Iris pigment epithelial cell (primary cell): ENCODE measurements around the gene ZNF438.
"Not testable (repeated sequence)": the region's sequence is repeated elsewhere in the genome, so short reads cannot be mapped to it uniquely, and the experiment has no call there.

Experiments
- DNase-seq: peaks from one replicate; pipeline ENCODE4 v3.0.0-alpha.2; 2011; ENCODE audit warnings: low read depth

ZNF438 gene, protein sequence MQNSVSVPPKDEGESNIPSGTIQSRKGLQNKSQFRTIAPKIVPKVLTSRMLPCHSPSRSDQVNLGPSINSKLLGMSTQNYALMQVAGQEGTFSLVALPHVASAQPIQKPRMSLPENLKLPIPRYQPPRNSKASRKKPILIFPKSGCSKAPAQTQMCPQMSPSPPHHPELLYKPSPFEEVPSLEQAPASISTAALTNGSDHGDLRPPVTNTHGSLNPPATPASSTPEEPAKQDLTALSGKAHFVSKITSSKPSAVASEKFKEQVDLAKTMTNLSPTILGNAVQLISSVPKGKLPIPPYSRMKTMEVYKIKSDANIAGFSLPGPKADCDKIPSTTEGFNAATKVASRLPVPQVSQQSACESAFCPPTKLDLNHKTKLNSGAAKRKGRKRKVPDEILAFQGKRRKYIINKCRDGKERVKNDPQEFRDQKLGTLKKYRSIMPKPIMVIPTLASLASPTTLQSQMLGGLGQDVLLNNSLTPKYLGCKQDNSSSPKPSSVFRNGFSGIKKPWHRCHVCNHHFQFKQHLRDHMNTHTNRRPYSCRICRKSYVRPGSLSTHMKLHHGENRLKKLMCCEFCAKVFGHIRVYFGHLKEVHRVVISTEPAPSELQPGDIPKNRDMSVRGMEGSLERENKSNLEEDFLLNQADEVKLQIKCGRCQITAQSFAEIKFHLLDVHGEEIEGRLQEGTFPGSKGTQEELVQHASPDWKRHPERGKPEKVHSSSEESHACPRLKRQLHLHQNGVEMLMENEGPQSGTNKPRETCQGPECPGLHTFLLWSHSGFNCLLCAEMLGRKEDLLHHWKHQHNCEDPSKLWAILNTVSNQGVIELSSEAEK

DNA sequence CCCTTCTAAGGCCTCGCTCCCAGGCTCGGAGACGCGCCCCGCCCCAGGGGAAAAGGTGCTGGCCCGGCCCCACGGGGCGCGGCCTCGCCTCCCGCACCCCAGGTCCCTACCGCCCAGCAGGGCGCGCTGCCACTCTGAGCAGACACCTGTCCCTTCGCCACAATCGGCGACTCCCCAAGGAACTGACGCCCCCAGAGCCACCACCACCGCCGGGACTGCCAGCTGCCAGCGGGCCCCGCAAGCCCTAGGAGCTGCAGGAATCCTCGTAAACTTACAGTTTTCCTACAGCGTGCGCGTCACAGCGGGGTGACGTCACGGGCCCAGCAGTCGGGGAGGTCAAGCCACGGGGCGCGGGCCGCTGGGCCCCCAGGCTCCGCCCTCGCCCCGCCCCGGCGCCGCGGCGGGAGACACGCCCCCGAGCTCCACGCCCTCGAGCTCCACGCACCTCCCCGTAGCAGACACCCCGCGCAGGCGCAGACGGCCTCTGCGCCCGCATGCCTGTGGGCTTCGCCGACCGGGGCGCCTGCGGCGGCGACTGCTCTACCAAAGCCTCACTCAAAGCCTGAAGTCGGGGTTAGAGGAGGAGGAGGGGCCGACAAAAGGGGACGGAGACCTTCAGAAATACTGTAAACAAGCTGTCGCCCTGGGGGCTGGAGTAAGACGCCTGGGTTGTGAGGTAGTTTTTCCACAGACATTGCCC lies at the start of gene ZNF438:
TSS of gene ZNF438 (minus strand) at position 308 of the 700 bp plus-strand sequence. CDS start 154,831 bp downstream, outside the sequence.
- DNase-seq = peak; percentile 94

DNA sequence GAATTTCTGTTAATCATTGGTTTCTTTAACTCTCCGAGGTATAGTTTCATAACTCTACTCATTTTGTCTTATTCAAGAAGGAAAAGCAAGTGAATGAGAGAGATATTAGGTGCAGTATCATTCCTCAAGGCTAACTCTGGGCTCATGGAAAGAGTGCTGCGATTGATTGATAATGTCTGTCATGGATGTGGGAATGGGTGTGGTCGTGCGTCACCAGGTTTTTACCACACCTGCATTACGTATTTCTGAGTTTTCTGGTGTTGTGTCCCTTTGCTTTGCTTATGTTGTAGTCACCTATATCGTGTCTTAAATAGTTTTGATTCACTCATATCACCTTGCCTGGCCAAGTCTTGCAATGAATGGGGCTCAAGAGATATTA lies 44.9 kb upstream of the ZNF438 start:
- no peak for DNase-seq

DNA sequence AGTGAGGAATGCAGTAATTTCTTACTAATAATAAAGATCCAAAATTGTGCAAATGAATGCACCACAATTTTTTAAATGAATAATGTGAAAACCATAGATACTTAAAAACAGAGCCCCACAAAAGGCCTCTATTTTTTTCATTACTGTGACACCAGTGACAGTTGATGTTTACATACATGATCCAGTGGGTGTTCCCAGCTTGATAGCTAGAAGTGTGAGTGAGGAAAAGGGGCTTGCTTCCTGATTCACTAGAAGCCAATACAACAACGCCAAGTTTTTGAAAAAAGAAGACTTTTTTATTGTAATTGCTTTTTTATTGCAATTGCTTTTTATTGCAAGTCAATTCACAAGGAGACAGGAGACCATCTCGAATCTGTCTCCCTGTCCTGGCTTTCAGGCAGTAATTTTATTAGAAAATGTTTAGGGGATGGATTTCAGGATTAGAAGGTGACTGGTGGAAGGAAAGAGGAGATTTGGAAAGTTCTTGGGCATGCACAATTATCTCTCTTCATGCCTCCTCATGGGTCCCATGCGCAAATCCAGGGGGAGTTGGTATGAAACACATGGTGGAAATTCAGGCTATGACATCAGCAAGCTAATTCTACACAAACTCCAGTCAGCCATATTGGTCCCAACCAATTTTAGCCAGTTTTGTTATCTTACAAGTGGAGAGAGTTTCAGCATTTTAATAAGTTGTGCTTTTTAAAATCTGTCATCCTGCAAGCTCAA lies 44.4 kb upstream of the ZNF438 start:
- DNase-seq = no peak

DNA sequence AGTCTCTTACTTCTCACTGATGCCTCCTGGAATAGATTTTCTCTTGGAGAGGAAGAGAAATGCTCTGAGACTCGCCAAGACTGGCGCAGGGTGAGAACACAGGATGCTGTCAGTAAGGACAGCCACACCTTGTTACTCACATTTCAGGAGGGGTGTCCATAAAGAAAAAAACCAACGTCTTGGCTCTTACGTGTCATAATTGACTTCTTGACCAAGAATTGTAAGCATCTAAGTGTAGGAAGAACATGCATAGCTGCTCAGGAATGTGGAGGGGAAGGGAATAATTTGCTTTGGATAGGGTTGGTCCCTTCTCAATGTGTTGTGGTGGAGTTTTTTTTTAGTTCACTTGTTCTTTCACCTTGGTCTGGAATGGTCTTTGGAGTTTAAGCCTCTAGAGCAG lies 43.8 kb upstream of the ZNF438 start:
- peak; percentile 95 for DNase-seq

DNA sequence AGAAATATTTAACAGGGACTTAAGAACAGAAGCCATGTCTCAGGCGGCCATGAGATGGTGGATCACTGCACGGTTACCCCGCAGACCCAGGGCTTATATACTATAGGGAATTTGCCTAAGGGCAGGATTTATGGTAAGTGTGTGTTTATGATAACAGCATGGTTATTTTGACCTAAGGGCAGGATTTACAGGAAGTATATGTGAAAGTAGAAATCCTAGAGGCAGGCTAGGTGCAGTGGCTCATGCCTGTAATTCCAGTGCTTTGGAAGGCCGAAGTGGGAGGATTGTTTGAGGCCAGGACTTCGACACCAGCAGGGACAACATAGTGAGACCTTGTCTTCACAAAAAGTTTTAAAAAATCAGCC lies 43.0 kb upstream of the ZNF438 start:
- DNase-seq = no peak

DNA sequence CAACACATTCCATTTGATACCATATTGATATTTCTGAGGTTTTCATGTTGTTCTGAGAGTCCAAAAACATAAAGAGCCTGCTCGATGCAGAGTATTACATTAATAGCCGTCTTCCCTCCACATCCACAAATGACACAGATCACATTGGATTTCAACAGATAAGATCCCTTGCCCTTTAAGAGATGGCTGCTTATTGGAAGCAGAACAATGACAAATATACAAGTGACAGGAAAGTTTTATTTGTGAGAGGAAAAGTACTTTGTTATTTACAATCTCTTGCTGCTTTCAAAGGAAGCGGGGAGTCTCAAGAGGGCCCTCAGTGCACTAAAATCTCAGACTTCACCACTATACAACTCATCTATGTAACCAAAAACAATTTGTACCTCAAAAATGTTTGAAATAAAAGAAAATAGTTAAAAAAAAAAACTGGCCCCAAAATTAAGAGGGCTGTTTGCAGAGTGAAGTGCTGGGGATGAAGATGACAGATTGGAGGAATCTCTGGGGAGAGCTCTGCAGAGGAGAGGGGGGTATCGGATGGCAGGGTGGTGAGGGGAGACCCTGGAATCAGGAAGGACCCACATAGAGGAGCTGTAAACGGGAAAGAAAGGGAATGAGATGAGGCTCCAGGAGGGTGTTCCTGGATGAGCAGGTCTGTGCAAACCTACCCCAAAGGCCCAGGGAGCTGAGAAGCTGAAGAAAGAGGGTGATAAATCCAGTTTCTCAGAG lies 42.5 kb upstream of the ZNF438 start:
- no peak for DNase-seq

DNA sequence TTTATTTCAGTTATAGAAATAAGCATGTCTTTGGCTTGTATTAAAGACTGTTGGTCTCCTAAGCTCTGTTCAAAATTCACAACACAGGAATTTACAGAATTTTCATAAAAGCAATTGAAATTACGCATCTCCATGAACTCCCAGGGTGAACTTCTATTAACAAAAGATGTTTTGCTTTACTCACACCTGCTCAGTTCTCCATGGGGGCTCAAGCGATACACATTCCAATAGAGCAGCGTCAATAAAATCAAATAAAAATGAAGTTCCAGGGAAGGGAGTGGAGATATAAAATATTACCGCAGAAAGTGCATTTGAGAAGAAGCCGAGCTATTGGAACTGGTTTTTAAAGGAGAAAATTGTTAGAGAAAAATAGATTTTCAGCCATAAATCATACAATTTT lies 41.5 kb upstream of the ZNF438 start:
- no peak for DNase-seq

DNA sequence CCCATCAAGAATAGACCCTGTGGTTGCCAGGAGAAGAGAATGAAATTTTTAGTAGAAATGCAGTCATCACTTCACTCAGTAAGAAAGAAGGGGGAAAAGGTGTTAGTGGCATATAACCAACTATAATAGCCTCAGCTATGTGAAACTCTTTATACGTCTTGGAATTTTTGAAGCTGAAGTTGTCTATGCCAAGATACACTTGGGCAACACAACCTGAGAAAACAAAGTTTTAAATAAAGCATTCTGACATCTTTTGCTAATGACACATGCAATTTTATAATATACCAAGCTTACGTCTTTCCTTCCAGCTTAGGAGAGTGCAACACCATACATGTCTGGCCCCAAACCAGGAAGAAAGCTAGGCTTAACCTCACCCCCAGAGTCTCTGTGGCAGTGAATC lies 40.8 kb upstream of the ZNF438 start:
- DNase-seq = no peak

DNA sequence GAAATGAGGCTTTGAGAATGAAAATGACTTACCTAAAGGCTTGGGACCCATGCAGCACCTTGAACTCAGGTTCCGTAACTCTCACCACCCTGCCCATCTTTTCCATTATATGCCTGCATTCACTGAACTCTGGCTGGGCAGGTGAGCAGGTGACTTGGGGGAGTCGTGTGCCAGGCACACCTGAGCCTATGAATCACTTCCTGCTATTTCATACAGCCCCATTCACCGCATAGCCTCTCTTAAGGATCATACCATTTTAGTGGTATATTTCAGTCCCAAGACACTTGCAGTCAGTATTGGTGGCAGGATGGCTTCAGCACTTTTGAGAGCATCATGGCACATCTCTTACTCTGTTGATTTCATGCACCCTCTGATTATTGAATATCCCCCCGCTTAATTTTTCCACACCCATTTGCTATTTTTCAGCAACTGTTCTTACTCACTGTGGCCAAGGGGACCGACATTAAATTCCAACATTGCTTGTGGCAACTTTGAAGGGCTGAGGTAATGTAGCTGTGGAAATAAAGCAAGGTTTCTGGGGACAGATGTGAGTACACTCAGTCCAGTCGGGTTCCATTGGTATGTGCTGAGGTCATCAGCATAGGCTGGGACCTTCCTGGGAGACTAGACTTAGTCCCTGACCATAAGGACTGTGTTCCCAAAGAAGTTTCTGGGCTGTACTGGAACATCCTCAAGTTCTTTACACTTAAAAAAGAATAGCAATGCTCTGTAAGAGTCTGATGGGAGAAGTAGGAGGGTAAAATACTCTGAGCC lies 39.8 kb upstream of the ZNF438 start:
- DNase-seq = peak; percentile 60

DNA sequence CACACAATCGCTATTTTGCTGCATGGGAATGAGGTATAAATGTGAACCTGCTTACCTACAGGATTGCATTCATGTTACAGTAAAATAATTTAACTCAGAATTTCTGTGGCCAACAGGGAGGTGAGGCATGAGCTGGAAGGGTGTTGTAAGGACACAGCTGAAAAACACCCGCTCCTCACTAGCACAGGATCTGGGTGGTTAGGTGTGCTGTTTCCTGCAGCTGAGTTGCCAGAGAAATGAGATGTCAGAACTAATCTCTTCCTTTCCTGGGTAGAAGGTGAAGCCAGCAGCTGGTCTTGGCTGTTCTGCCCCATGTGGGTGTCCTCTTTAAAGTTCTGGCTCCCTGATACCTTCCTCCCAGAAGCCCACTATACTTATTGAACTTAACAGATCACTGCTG lies 39.0 kb upstream of the ZNF438 start:
- no peak for DNase-seq

DNA sequence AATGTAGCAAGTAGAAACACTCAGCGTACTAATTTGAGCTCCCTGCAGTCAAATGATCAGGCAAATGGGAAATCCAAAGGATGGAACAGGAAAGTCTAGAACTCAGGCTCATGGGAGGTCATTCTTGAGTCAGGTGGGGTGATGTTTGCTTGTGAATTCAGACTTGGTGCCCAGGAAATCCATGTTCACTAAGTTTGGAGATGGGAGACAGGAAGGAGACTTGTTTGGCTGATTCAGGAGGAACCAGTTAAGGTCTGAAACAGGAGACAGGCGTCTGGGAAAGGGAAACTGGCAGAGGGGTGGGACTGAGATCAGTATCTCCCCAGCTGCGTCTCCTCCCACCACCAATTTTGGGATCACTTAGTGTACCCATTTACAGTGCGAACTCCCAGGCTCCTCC lies 38.4 kb upstream of the ZNF438 start:
- DNase-seq = no peak

DNA sequence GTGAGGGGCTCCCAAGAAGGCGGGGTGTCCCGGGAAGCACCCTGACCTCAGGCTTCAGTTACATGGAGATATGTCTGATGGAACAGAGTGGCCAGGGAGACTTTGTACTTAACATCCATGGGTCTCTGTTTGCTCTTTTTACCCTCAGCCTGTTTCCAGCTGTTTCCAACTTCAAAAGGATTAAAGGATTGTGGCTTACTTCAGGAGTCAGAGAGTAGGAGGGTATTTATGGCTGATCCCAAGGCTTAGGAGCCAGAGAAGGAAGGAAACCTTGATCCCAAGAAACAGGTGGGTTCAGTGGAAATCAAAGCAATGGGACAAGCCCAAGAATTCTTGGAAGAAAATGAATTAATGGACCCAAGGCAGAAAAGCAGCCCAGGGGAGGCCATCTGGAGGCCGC lies 37.7 kb upstream of the ZNF438 start:
- DNase-seq = no peak

DNA sequence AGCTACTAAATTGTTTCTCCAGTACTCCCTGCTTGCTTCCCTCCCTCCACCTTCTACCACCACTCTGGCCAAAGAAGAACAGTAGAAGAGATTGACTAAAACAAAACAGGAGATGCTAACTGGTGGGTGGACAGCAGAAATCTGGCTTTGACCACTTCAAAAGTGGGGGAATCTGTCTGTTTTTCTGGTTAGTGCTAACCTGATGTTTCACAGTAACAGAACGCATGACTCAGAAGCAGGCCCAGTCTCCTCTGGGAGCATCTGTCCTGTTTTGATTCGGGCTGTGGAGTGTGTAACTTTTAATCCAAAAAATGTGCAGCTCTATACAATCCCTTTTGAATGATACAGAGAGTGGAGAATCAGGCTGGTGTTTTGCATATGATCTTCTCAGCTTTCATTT lies 32.7 kb upstream of the ZNF438 start:
- DNase-seq = peak; percentile 81

DNA sequence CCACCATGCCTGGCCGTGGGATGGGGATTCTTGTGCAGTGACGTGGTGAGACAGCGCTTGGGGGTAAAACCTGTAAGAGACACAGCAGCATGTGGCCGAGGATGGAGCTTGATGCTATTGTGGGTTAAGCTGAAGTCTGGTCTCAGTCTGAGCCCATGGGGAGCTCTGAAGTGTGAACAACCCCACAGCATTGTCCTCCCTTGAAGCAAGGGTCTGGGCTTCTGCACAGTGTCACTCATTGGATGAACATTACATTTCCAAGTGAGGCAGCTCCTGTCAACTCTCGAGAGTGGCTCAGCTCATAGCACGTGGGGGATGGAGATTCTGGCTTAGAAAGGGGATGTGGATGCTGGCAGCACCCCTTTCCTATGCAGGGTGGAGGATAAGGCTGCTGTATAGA lies 32.2 kb upstream of the ZNF438 start:
- no peak for DNase-seq

DNA sequence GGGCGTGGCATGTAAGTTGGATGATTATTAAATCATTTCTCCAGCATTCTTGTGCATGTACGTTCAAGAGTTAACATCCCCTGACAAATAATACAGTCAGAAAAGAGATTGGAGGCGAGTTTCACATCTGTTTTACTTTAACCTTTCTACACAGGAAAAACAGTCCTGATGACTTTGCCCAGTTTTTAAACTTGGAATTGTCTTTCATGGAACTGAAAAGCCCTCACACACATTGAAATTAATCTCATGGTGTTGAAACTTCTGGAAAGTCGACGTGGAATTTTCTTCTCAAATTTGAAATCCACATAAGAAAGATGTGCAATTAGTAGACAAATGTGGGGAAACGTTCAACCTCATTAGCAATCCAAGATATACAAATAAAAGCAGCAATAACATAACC lies 31.2 kb upstream of the ZNF438 start:
- DNase-seq = no peak

DNA sequence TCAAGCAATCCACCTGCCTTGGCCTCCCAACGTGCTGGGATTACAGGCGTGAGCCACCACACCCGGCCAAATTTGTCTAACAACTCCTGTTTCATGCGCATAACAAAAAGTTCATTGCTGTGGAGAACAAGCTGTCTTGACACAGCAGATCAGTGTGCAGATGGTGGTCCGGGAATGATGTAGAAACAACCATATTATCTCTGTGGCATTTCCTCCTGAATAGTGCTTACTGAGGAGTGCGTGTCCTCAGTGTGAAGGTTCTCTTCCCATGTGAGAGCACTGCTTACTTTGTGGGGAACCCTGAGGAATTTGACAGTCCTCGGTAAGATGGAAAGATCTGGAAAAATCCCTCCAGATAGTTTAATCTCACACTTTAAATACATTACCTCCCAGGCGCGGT lies 30.3 kb upstream of the ZNF438 start:
- no peak for DNase-seq

DNA sequence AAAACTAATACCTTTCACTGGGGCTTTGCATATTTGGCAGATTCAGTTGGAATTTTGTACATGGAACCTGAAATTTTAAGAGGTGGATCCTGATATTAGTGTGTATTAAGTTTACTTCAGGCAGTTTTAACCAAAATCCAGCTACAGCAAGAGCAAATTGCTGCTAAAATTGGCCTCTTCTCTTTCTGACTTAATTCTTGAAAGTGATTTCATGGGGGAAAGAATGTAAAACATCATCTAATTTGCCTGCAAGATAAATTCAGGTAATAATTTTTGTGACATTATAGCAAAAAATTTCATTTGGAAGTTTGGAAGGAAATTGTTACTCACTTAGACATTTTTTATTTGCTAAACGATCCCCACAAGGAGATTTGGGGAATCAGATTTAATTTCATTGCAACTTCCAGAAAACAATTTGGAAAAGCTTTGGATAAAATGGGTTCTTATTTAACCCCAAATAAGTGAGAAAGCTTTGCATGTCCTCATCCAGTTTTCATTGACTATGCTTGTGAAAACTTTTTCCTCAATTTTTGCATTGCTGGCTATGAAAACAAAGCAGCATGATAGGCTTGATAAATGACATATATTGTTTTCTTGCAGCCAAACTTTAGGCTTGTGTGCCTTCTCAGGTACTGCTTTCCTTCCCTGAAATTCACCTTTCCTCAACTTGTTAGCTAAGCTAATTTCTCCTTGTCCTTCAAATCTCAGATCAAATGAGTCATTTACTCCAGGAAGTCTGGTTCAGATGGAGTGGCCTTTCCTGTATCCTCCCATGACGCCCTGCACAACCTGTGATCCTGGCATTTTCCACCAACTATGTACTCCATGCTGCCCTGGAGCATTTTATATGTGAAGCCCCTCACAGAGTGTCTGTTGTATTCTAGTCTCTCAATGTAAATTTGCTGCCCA lies 27.4 kb upstream of the ZNF438 start:
- peak; percentile 40 for DNase-seq

DNA sequence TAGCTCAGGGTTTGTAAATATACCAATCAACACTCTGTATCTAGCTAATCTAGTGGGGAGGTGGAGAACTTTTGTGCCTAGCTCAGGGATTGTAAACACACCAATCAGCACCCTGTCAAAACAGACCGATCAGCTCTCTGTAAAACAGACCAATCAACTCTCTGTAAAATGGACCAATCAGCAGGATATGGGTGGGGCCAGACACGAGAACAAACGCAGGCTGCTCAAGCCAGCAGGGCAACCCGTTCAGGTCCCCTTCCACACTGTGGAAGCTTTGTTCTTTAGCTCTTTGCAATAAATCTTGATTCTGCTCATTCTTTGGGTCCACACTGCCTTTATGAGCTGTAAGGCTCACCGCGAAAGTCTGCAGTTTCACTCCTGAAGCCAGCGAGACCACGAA lies 25.0 kb upstream of the ZNF438 start:
- DNase-seq = not testable (repeated sequence)

DNA sequence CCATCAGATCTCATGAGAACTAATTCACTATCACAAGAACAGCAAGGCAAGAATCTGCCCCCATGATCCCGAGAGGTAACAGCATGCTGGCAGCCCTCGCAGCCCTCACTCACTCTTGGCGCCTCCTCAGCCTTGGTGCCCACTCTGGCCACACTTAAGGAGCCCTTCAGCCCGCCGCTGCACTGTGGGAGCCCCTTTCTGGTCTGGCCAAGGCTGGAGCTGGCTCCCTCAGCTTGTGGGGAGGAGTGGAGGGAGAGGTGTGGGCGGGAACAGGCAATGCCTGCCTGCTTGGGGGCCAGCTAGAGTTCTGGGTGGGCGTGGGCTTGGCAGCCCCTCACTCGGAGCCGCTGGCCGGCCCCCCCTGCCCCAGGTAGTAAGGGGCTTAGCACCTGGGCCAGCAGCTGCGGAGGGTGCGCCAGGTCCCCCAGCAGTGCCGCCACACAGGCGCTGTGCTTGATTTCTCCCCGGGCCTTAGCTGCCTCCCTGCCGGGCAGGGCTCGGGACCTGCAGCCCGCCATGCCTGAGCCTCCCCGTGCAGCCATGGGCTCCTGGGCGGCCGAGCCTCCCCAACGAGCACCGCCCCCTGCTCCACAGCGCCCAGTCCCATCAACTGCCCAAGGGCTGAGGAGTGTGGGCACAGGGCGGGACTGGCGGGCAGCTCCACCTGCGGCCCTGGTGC lies 24.0 kb upstream of the ZNF438 start:
- no peak for DNase-seq
